COLO829 (cell line): ENCODE measurements around the gene FGFBP1.

Experiments used
- DNase-seq: peaks from one replicate; pipeline ENCODE4 v3.0.0; 2012; ENCODE audit warnings: low spot score

The FGFBP1 gene

DNA sequence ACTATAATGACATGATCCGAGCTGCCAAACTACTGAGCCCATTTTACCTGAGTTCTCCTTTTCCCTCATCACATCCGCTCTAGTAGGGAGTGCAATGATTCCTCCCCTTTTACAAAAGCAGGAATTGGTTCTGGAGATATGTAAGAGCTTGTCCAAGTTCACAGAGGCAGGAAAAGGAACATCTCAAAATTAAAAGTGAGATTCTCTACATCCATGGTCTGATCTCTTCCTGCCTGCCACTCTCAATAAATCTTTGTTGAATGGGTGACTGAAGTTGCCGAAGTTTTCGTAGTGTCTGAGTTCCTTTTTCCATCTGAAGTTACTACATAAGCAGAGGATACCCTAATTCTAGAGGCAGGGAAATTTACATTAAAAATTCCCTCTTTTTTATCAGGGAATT, at the start of gene FGFBP1:
FGFBP1 (minus strand) TSS at position 101 of the 400 bp plus-strand sequence. CDS start 2,108 bp downstream, outside the sequence.
- DNase-seq, result no peak

DNA sequence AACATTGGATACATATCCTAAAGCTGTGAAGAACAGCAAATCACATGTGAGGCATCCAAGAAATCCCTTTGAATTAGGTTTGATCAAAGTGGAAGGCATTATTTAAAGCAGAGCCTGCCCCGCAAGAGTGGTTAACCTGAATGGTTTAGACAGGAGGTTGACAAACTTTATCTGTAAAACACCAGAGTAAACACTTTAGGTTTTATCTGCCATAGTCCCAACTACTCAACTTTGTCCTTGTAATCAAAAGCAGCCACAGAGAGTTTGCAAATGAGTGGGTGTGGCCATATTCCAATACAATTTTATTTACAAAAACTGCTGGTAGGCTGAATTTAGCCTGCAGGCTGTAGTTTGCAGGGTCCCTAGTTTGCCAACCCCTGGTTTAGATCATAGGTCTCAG, 49.7 kb upstream of the FGFBP1 start:
- no peak for DNase-seq

DNA sequence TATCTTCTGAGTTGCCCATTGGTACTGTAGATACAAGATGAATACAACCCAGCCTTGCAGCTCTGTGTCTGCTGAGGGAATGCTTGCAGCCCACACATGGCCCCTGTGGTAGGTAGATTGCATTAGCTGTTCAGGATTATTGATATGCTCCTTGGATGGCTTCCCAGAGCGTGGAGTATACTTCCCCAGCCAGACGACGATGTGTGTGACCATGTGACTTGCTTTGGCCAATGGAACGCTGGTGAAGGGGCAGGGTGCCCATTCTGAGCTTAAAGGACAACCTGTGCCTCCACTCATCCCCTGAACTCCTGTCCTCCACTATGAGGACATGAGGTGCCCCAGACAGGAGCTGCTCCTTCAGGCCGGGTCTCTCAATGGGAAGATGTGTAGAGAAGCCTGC, 48.4 kb upstream of the FGFBP1 start:
- DNase-seq, result no peak

DNA sequence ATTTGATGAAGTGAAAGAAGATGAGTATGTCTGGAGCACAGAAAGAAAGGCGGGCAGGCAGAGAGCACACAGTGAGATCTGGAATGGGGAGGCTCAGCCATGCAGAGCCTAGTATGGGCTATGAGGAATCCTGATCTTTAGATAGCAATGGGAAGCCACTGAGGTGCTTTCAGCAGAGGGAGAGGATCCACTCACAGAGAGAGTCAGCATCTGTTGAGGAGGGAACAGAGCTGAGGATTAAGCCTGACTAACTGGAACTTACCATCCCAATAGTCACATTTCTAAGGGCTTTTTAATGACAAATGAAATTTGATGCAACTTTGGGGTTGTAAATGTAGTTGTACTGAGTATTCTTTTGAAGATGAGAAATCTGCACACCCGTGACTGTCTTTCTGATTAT, 45.1 kb upstream of the FGFBP1 start:
- no peak for DNase-seq

DNA sequence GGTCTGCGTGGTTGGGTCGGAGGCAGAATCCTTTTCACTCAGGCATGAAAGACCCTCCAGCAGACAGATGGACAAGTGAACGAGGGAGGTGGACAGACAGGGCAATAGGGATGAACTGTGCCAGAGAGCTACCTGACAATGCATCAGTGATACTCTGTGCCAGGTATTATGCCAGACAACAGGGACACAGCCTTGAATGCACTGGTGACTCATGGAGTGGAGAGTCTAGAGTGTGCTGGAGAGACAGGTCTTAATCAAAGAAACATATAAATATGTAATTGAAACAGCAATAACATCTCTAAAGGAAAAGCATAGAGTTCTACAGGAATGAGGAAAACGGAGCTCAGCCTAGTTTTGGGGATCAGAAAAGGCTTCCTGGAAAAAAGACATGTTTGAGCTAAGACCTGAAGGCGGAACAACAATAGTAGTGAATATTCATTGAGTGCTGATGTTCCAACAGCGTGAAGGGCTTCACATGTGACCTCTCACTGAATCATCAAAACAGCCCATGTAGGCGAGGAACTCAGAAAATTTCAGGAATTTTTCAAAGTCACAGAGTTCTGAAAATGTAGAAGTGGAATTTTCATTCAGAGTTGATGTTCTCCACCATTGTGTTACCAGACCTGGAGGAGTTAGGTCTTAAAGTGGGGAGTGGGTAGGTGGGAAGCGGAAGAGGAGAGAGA, 44.4 kb upstream of the FGFBP1 start:
- no peak for DNase-seq

DNA sequence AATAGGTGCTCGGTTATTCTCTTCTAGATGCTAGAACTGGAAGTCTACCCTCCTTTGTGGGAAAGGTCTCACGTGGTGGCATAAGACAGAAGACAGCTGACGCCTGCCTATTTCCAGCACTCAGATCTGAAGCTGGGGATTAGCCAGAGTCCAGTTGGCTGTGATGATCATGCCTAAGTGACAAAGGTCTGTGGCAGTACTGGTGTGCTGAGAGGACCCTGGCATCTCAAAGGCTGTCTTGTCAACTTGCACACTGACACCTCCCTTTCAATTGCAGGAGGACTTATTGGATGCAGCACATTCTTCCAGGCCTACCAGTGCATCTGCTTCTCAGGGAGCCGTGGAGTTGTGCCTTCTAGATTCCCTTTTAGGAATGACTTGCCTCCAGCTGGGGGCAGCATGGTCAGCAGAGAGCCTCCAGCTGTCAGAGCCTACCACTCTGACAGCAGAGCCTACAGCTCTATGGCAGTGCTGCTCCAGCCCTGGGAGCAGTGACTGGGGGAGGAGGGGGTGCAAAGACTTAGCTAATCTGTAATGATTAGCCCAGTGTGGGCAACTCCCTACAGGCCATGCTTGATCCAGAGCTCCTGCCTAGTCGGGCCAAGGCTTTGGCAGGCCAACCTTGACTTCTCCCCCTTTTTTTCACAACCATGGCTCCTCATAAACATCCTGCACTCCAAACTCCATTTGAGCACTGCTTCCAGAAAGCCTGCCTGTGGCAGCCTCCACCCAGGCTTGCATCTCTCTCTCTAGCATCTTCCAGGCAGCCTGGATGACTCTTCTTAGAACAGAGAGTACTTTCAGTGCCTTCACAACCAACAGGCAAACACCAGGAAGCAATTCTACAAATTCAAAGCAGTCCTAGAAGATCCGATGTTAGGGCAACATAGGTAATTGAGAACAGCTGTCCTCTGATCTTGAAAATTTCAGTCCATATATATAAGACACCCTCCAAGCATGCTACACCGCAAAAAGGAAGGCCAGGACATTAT, 38.2 kb upstream of the FGFBP1 start:
- DNase-seq, result no peak

DNA sequence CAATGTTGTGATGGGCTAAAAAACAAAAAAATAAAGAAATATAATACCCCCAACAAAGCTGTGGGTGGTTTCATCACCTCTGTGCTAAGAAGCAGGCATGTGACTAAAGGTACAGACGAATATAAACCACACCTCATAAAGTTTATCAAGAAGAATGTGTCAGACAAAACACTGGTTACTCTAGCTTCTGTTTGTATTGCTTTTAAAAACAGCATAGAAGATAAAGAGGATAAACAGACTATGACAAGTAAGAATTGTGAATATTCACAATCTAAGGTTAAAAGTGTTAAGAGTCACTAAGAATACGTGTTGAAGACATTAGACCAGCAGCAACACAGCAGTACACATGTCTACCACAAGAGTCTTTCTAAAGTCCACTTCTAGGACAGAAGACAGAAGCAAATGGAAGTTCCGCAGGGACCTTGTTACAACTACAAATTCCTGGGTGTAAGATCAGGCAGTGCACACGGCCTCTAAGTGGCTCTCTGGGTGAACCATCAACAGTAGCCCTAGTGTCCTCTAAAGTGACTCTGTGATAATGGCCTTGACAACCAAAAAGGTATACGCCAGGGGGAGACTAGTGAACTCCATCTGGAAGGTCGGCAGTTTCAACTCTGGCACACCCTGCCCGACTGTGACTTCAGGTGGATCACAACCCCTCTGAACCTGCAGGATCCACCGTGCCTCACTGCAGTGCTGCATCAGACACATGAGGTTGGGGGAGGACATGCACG, 32.7 kb upstream of the FGFBP1 start:
- DNase-seq, result no peak

DNA sequence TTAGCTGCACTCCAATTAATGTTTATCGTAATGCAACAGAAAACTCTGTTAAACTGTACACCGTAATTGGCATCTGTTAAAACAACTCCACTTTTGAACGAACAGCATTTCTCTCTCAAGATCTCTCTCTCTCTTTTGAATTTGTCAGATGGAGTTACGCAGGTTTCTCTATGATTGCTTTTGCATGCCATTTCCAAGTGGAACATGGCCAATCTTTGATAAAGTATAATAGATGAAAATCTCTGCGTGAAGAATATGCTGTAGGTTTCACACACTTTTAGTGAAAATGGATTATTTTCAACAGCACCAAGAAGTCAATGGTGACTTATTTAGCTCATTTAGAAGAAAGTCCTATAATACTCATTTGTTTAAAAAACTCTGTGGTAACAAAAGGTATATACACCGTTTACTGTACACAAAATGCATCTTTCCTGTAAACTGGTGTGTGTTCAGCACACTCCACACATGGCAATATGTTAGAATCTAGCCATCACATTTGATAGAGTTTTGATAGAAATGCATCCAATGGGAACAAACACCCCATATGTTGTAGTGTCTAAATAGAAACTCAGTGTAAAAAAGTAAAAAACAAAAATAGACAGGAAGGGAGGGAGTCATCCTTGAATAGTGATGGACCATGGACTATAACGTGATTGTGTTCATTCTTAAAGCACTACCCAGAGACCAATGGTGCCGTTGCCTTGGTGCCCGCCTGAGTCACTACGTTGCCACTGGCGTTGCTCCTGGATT, 30.2 kb upstream of the FGFBP1 start:
- no peak for DNase-seq

DNA sequence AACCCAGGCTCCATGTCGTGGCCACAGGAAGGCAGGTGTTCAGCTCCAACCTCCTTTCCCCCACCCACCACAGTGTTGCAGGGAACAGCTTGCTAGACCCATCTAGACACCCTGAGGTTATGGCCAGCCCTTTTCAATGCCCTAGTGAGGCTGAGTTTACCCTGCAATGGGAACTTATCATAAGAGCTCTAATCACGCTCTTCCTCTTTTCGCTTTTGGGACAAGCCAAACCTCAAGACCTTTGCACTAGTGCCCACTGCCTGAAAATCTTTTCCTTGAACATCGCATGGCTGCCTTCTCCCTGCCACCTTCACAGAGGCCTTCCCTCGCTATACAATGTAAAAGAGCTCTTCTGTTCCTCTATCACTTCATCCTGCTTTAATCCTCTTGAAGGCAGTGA, 26.8 kb upstream of the FGFBP1 start:
- no peak for DNase-seq

DNA sequence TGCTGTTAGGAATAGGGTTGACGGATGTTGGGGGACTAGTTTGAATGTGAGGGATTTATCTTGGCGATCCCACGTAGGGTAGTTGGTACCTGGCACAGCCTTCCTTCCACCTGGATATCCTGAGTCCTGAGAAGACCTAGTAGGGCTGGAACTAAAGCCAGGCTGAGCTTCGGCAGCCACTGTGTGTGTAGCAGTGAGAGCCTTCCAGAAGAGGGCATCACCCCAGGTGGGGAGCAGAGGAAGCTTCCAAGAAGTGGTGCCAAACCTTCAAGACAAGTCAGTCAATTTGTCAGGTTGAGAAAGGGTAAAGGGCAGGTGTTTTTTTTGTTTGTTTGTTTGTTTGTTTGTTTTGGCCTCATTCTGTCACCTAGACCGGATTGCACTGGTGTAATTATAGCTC, 25.6 kb upstream of the FGFBP1 start:
- DNase-seq, result no peak

DNA sequence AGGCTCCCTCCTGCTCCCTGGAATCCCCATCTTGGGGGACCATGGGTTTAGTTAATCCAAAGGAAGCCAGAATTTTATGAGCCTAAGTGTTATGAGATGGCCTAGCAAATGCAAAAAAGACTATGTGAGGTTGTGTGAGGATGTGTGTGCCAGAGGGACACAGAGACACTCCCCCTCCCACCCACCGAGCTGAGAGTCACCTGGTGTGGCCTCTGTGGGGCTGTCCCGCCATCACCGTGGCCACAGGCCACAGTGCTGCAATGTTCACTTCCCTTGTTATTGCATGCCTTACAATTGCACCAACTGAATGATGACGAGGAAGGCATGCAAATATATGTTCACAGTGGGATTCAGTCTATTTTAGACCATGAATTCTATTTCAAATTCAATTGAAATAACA, 25.0 kb upstream of the FGFBP1 start:
- DNase-seq, result no peak

DNA sequence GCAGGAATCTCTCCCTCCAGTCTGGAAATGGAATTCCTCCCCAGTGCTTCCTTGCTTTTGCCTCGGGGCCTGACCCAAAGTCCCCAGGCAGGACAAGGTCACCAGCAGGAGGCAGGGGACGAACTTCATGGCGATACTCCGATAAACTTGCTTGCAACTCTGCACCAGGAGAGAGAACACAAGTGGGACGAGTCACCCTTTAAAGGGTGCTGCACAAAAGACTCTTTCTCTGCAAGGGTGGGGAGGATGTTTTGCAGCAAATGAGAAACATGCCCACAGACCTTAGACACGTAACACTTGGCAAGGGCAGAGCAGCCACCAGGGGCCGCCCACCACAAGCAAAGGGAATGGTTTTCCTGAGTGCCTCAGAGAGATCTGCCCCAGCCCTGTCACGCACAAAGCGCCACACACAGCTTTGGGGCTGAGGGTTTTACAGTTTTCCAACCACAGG, 24.5 kb upstream of the FGFBP1 start, which contains the start of gene FGFBP2:
FGFBP2 (minus strand) TSS at position 175 of the 451 bp plus-strand sequence; CDS start at position 129, 46 bp downstream.
- peak; percentile 87 for DNase-seq

DNA sequence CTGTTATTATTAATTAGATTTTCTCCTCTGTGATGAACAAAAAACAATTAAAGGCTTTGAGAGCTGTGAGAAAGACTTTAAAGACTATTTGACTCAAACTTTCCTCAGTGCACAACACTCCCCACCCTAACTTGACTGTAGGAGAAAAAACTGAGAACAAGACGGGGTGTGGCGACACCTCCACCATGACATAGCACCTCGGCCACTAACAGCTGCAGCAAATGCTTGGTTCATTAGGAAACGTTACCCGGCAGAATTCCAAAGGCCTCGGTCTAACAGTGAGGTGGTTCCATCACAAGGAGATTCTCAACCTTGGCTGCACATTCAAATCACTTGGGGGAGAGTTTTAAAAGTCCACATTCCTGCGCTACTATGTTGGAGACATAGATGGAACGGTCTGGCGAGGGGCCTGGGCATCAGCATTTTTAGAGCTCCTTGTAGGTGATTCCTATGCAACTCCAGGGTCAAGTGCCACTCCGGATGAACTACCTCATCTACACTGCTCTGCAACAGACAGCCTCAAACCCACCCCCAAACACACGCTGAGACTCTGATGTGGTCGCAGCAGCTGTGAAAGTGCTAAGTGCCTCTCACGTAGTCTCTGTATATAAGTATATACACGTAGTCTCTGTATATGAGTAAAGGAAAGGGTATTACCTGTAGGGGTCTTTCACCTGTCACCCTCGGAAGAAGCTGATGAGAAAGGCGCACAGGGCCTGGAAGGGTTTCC, 23.4 kb upstream of the FGFBP1 start:
- DNase-seq, result no peak

DNA sequence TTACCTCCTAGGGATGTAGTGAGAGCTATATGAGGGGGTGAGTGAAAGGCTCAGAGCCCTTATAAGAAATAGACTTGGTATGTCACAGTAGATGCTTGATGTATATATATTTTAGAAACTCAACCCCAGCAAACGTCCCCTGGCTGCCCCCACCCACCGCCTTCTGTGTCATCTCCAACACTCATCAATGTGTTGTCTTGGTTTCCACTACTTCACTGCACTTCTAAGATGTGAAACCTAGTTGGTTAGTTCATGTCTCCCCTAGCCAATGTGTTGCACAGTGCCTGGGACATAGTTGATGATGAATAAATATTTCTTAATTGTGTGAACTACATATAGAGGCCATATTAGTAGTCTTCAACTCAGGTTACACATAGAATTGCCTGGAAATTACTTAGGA, 20.0 kb upstream of the FGFBP1 start:
- DNase-seq, result no peak

DNA sequence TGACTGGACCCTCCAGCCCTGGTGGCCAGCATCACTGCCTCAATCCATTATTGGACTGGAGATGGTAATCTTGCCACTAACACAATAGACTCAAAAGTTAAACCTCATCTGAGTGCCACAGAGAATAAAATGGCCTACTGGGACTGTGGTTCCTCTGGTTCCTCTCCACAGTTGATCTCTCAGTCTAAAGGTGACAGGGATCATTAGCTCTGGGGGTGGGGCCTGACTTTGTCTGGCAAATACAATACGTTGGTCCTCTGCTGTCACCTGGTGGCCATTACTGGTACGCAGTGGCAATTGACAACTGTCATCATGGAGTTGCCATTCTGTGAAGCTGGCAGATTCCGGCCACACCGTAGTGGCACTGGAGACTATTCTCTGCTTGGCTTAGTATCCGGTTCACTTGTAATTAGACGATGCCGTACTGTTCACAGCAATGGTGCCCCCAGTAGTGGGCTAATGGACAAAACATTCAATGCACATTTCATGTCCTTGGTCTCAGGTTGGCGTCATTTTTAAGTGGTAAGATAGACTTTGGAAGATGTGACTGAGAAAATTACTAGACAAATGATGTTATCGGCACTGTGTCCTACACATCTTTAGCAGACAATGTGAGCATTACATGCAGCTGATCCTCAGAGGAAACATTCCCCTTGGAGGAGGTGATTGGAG, 17.8 kb upstream of the FGFBP1 start:
- DNase-seq, result peak; percentile 62

DNA sequence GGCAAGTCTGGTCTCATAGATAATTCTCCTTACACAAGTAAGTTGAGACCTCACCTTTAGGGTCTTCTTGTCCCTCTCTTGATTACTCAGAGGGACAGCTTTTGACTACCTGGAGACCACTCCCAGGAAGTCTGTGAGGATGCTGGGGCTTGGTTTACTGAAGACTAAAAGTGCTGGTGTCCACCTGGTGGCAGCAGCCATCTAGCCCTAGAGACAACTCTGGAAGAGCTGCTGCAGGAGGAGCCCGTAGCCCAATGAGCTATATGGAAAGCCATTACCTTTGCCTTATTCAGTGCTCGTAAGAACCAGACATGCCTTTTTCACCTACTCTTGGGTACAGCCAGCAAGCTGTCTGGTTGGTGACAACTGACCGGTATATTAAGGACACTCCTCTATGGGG, 17.1 kb upstream of the FGFBP1 start:
- no peak for DNase-seq

- DNase-seq, result no peak
These were observed 15.1 kb upstream of the FGFBP1 start for GRCh38 chr4:15953625-15954024.

- no peak for DNase-seq
These were observed 13.2 kb upstream of the FGFBP1 start for GRCh38 chr4:15951781-15952180.

GRCh38 chr4:15948826-15949225, 10.3 kb upstream of the FGFBP1 start:
- no peak for DNase-seq

GRCh38 chr4:15947684-15948083, 9.1 kb upstream of the FGFBP1 start:
- DNase-seq, result no peak
